ENCODE data around the gene TOP3B.

Gene TOP3B

GRCh38 chr22:21907638-21908522 lies 74.7 kb downstream of the TOP3B start:
- no peak overlapping the region for H3K4me3 ChIP-seq (ENCODE audit: low read depth, low read length)
- TF ChIP-seq CTCF (IDR thresholded peaks at IDR 0.05; ENCODE audit: insufficient read depth, low read depth, low read length, missing control alignments) = no peak
- DNase-seq (ENCODE audit: low read depth) = no peak
